Measurements from ENCODE around the gene DUSP7. TPM values are rescaled to one million over a fixed set of nuclear protein-coding genes. Genes with fewer than 3 reads are reported as not detected.

Gene DUSP7
- total and polyA plus RNA-seq, 2 donors from 2014 or later, result 10.1 to 19.8 TPM

DNA sequence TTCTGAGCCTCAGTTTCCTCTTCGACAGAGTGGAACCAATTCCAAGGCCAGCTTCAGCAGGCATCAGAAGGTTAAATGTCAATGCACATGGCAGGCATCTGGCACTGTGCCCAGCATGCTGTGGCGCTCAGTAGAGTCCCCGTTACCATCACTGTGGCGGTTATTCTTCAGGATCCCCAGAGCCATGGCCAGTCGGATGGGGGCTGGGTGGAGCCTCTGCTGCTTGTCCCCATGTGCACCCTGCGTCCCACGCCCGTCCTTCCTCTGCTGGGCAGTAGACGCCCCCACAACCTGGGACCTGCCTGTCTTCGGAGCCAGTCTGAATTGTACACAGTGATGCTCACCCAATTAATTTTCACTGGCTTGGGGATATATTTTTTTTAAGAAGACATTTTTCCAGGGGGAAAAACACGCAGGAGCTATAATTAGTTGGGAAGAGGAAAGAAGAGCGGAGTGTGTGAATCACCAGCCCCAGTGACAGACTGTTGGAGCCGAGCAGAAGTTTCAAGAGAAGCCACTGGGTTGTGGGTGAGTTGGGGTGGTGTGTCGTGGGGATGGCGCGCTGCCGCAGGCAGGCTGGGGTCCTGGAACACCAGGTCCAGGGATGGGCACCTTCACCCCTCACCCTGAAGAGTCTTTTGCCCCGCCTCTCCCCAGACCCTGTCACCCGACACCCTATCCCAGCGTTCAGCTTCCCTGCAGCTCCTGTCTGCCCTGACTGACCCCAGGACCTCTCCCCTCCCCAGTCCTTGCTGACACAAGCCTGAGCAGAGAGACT, 33.9 kb downstream of the DUSP7 start:
- Histone ChIP-seq H3K4me1 (ENCODE audit: control insufficient read depth in 2 of 3, insufficient read depth in 2 of 3, low read depth in 1 of 3, low read length in 3 of 3) (peaks cover 0 to 40% (median 13%) of the 10 kb centered on the region in 3 donors), H3K27me3 (ENCODE audit: control insufficient read depth, insufficient read depth, low read length) (no peaks in the 10 kb centered on the region), H3K27ac (ENCODE audit: low read depth in 2 of 2, low read length in 2 of 2) (peak overlapping the region; percentile 51 to 54), H3K9me3 (ENCODE audit: control insufficient read depth in 2 of 3, insufficient read depth in 1 of 3, low read length in 3 of 3) (no peaks in the 10 kb centered on the region), H3K9ac (ENCODE audit: low read length in 3 of 3) (peak overlapping the region in 1 of 3 donors; percentile 19), H3K4me3 (ENCODE audit: low read length in 3 of 3) (no peak overlapping the region), H3K36me3 (ENCODE audit: control insufficient read depth in 2 of 3, insufficient read depth in 3 of 3, low read length in 3 of 3) (no peaks in the 10 kb centered on the region)
- intact Hi-C loops (cut with DNase I), result no loop called here
- FAIRE-seq, result no peak
- DNase-seq, result no peak
- TF ChIP-seq, protein P1, sequence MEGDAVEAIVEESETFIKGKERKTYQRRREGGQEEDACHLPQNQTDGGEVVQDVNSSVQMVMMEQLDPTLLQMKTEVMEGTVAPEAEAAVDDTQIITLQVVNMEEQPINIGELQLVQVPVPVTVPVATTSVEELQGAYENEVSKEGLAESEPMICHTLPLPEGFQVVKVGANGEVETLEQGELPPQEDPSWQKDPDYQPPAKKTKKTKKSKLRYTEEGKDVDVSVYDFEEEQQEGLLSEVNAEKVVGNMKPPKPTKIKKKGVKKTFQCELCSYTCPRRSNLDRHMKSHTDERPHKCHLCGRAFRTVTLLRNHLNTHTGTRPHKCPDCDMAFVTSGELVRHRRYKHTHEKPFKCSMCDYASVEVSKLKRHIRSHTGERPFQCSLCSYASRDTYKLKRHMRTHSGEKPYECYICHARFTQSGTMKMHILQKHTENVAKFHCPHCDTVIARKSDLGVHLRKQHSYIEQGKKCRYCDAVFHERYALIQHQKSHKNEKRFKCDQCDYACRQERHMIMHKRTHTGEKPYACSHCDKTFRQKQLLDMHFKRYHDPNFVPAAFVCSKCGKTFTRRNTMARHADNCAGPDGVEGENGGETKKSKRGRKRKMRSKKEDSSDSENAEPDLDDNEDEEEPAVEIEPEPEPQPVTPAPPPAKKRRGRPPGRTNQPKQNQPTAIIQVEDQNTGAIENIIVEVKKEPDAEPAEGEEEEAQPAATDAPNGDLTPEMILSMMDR (IDR thresholded peaks at IDR 0.05; ENCODE audit: borderline replicate concordance, extremely low read depth, insufficient read depth), result no peak

- H3K27ac ChIP-seq (ENCODE audit: low read depth in 2 of 2, low read length in 2 of 2), result peak overlapping the region; percentile 54 to 63
- H3K4me3 ChIP-seq (ENCODE audit: low read length in 3 of 3), result no peak overlapping the region
- H3K4me1 ChIP-seq (ENCODE audit: control insufficient read depth in 2 of 3, insufficient read depth in 2 of 3, low read depth in 1 of 3, low read length in 3 of 3), result peaks cover 0 to 45% (median 13%) of the 10 kb centered on the region in 3 donors
- no peaks in the 10 kb centered on the region for H3K27me3 ChIP-seq (ENCODE audit: control insufficient read depth, insufficient read depth, low read length)
- no peak overlapping the region for H3K9ac ChIP-seq (ENCODE audit: low read length in 3 of 3)
- DNase-seq, result no peak
- TF ChIP-seq, protein P1 (IDR thresholded peaks at IDR 0.05; ENCODE audit: borderline replicate concordance, extremely low read depth, insufficient read depth), result no peak
- no peaks in the 10 kb centered on the region for H3K9me3 ChIP-seq (ENCODE audit: control insufficient read depth in 2 of 3, insufficient read depth in 1 of 3, low read length in 3 of 3)
- H3K36me3 ChIP-seq (ENCODE audit: control insufficient read depth in 2 of 3, insufficient read depth in 3 of 3, low read length in 3 of 3), result no peaks in the 10 kb centered on the region
- FAIRE-seq, result no peak
- intact Hi-C loops (cut with DNase I), result no loop called here
Observed at GRCh38 chr3:52021489-52022268, 34.7 kb downstream of the DUSP7 start.

DNA sequence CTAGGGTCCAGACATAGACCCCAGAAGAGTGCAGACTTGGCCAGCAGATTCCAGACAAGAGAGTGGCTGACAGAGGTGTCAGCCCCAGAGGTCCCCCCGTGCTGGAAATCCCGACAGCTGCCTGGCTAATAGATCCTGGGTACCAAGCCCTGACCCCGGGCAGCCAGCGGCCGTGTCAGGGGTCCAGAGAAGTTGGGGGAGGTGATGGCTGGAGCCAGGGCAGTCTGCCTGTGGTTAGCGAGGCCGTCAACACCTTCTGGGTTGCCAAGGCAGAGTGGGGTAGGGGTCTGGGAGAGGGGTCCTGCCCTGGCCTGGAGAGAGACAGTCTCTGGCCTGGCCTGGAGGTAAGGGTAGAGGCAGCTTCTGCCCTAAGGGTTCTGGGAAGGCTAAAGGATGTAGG, 35.6 kb downstream of the DUSP7 start:
- TF ChIP-seq, protein P1 (IDR thresholded peaks at IDR 0.05; ENCODE audit: borderline replicate concordance, extremely low read depth, insufficient read depth), result no peak
- intact Hi-C loops (cut with DNase I), result no loop called here
- Histone ChIP-seq H3K36me3 (ENCODE audit: control insufficient read depth in 2 of 3, insufficient read depth in 3 of 3, low read length in 3 of 3) (no peaks in the 10 kb centered on the region), H3K27ac (ENCODE audit: low read depth in 2 of 2, low read length in 2 of 2) (peak overlapping the region; percentile 45 to 63), H3K9ac (ENCODE audit: low read length in 3 of 3) (no peak overlapping the region), H3K27me3 (ENCODE audit: control insufficient read depth, insufficient read depth, low read length) (no peaks in the 10 kb centered on the region), H3K4me1 (ENCODE audit: control insufficient read depth in 2 of 3, insufficient read depth in 2 of 3, low read depth in 1 of 3, low read length in 3 of 3) (peaks cover 0 to 52% (median 13%) of the 10 kb centered on the region in 3 donors), H3K4me3 (ENCODE audit: low read length in 3 of 3) (no peak overlapping the region), H3K9me3 (ENCODE audit: control insufficient read depth in 2 of 3, insufficient read depth in 1 of 3, low read length in 3 of 3) (no peaks in the 10 kb centered on the region)
- FAIRE-seq, result no peak
- DNase-seq, result no peak
